Heart right ventricle (tissue), 16 donors: Measurements from ENCODE around the gene IL25. TPM values are rescaled to one million over a fixed set of nuclear protein-coding genes. Genes with fewer than 3 reads are reported as not detected.
"Not testable (repeated sequence)": the region's sequence is repeated elsewhere in the genome, so short reads cannot be mapped to it uniquely, and the experiment has no call there.

Experiments
- ATAC-seq, 8 donors: fragments of 200-7000 bp; cut with Tn5 transposase; one replicate each; pipeline ENCODE4 v1.9.1; 2020; ENCODE audit warnings: mild to moderate bottlenecking in 8 of 8, moderate library complexity in 8 of 8, moderate number of reproducible peaks in 1 of 8
- DNase-seq, 2 donors: peaks; one replicate each; pipeline ENCODE4 v3.0.0-alpha.2; 2020
- H3K27ac ChIP-seq, 10 donors: fragments of 200-600 bp; sonication (generic) in 2 of 10; one replicate each; pipeline versions ENCODE4 v1.5.0 to v1.8.0; 2020 to 2022; ENCODE audit warnings: mild to moderate bottlenecking in 3 of 10
- H3K27me3 ChIP-seq, 7 donors: fragments of 200-600 bp; one replicate each; pipeline ENCODE4 v1.8.0; 2021 to 2022; ENCODE audit warnings: mild to moderate bottlenecking in 2 of 7
- H3K36me3 ChIP-seq, 9 donors: fragments of 200-600 bp; sonication (generic) in 1 of 9; one replicate each; pipeline versions ENCODE4 v1.5.0 to v1.8.0; 2020 to 2022; ENCODE audit warnings: mild to moderate bottlenecking in 2 of 9
- H3K4me1 ChIP-seq, 9 donors: fragments of 200-600 bp; sonication (generic) in 1 of 9; one replicate each; pipeline versions ENCODE4 v1.5.0 to v1.8.0; 2020 to 2022; ENCODE audit warnings: mild to moderate bottlenecking in 4 of 9
- H3K4me3 ChIP-seq, 10 donors: fragments of 200-600 bp; sonication (generic) in 2 of 10; one replicate each; pipeline versions ENCODE4 v1.5.0 to v1.8.0; 2020 to 2022; ENCODE audit warnings: mild to moderate bottlenecking in 7 of 10, moderate library complexity in 2 of 10
- H3K9me3 ChIP-seq, 11 donors: fragments of 200-600 bp in 10 of 11; sonication (generic) in 2 of 11; one replicate each; pipeline versions ENCODE4 v1.5.0 to v1.8.0; 2013 to 2022; ENCODE audit warnings: mild to moderate bottlenecking in 2 of 11, control low read depth in 1 of 11, moderate library complexity in 1 of 11
- WGBS, 2 donors: extraction: QIAGEN DNeasy Blood & Tissue Kit; methylation state at CpG; one replicate each; pipeline ENCODE4 v1.1.7; 2013; ENCODE audit warnings: inconsistent platforms in 1 of 2; 5-methylcytosine and 5-hydroxymethylcytosine counted together
- intact Hi-C, 10 donors: fragments of 100-400 bp; cut with DNase I; formaldehyde crosslinking; loops; one replicate each; pipeline versions ENCODE4 v1.11.1 to v1.14.2; 2022
- polyA plus RNA-seq, 2 donors: library from polyadenylated mRNA; stranded (reverse); fragments of 200-250 nt; gene quantifications; one replicate each; pipeline ENCODE4 v1.2.3, GENCODE V29; 2013
- total RNA-seq, 10 donors: library from RNA; stranded (reverse); fragmentation: NEBNext Ultra II Directional in 3 of 10; extraction: Animal tissue kit (Norgen Biotek cat#: 25700) in 3 of 10; gene quantifications; one replicate each; pipeline versions ENCODE4 v1.2.1 to v1.2.4, GENCODE V29; 2021 to 2023
- TF ChIP-seq, protein P1 (sequence below), 9 donors: fragments of 200-600 bp; sonication (generic) in 2 of 9; IDR thresholded peaks; one replicate each; pipeline versions ENCODE4 v1.5.0 to v1.8.0; 2021 to 2022; ENCODE audit warnings: antibody characterized with exemption in 9 of 9, mild to moderate bottlenecking in 5 of 9, moderate library complexity in 1 of 9
- donor health status: Arrhythmogenic right ventricular cardiomyopathy.
- donor health status: ischemic (EF 13 %, LVEDD 7.1; RV severe dilation, severe dysfunction).
- donor health status: healthy with polysubstance abuse.
- donor health status: DM: no; HTN: yes; CAD: no.
- donor health status: DM: no; HTN: no; CAD: no.
- donor health status: ischemic (EF 25% LVEDD 6.9; RV normal size, moderate dysfunction).
- donor health status: ischemic (EF 25% LVEDD 5.7; RV mildly dilated, moderate dysfunction).
- donor health status: healthy.
- donor health status: DM: yes; HTN: yes; CAD: no.
- donor health status: Ischemic cardiomyopathy.
- donor health status: ischemic (EF 35%, LVEDD 5.7; RV mildly dilated, moderate dysfunction).
- donor health status: nonischemic (EF 11% LVEDD 7.7; RV severe dilation, severe dysfunction).
- donor health status: DM: yes; HTN: yes; CAD: no.
- donor health status: PGD.
- donor health status: ischemic (EF 29% LVEDD 5.4; RV normal size, mild dysfunction).
- donor health status: nonischemic (EF 23%, LVEDD 6.1; RV moderate dilation, normal function).

IL25 gene
- total and polyA plus RNA-seq, 12 donors = 0.29 TPM; not detected in 11

DNA sequence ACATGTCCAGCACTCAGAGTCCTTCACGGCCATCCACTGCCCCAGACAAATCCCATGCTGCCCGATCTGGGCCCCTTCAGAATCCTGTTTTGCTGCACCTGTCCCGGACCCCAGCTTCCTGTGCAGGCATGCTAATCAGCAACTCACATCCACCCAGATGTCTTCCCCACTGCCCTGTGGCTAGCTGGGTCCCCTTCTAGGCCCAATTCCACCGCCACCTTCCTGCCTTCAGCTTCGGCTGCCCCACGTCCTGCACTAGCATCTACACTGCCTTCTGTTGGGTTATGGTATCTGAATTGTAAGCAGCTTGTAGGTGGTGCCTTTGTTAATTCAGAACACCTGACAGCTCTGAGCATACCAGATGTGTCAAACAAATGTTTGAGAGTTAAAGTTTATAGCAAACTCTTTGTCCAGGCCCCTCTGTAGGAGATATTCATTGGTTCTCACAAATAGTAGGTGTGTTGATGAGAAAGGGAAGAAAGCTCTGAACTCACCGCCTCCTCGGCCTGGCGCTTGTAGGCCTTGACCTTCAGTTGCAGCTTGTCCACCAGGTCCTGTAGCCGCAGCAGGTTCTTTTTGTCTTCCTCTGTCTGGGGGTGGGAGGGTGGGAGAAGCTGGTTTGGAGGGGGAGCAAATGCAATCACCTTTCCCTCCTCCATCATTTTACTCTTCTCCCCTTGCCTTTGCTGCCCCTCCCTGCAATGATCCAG lies 10.3 kb downstream of the IL25 start:
- Histone ChIP-seq H3K4me3 (no peak overlapping the region), H3K4me1 (peaks cover 0 to 29% (median 0%) of the 10 kb centered on the region in 9 donors), H3K27ac (no peak overlapping the region), H3K9me3 (no peaks in the 10 kb centered on the region), H3K27me3 (peaks cover 0 to 7% (median 0%) of the 10 kb centered on the region in 7 donors), H3K36me3 (peaks cover 0 to 76% (median 8%) of the 10 kb centered on the region in 9 donors)
- 67 to 74% methylated on average over 10 of the region's 10 CpGs for WGBS, 2 donors
- TF ChIP-seq, protein P1, sequence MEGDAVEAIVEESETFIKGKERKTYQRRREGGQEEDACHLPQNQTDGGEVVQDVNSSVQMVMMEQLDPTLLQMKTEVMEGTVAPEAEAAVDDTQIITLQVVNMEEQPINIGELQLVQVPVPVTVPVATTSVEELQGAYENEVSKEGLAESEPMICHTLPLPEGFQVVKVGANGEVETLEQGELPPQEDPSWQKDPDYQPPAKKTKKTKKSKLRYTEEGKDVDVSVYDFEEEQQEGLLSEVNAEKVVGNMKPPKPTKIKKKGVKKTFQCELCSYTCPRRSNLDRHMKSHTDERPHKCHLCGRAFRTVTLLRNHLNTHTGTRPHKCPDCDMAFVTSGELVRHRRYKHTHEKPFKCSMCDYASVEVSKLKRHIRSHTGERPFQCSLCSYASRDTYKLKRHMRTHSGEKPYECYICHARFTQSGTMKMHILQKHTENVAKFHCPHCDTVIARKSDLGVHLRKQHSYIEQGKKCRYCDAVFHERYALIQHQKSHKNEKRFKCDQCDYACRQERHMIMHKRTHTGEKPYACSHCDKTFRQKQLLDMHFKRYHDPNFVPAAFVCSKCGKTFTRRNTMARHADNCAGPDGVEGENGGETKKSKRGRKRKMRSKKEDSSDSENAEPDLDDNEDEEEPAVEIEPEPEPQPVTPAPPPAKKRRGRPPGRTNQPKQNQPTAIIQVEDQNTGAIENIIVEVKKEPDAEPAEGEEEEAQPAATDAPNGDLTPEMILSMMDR (IDR thresholded peaks at IDR 0.05) = no peak
- intact Hi-C loops = loop anchor here in 4 of 10 donors (5.0 to 10.0 kb wide), 3 partner anchors 56 to 118 kb away; no protein-coding TSS in a partner anchor
- DNase-seq (no peak), ATAC-seq (no peak)

GRCh38 chr14:23384364-23385080 lies 11.9 kb downstream of the IL25 start:
- H3K27me3 ChIP-seq = peaks cover 0 to 7% (median 0%) of the 10 kb centered on the region in 7 donors
- H3K4me1 ChIP-seq = peaks cover 0 to 35% (median 0%) of the 10 kb centered on the region in 9 donors
- no peak overlapping the region for H3K4me3 ChIP-seq
- DNase-seq = no peak
- WGBS, 2 donors = 80 to 82% methylated on average over 29 of the region's 29 CpGs
- H3K36me3 ChIP-seq = peaks cover 0 to 92% (median 8%) of the 10 kb centered on the region in 9 donors
- TF ChIP-seq, protein P1 (IDR thresholded peaks at IDR 0.05) = no peak
- H3K9me3 ChIP-seq = no peaks in the 10 kb centered on the region
- intact Hi-C loops = loop anchor here in 4 of 10 donors (5.0 to 10.0 kb wide), 3 partner anchors 57 to 120 kb away; no protein-coding TSS in a partner anchor
- ATAC-seq = no peak
- H3K27ac ChIP-seq = no peak overlapping the region

DNA sequence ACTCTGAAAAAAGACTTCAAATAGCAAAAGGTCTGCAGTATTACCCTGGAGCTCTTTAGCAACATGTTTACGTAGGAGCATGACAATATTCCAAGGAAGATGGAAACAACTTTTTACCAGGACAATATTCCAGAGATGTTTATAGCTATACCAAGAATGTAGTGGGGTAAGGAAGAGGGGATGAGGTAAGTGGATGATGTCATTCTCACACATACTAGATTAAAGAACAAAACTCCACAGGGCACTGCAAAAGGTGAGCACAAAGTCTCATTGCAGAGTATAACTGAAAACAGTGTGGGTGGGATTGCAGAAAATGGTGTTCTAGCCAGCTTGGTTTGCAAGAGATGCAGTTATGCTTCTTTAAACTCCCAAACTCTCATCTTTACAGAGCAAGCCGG lies 12.6 kb downstream of the IL25 start:
- peaks cover 0 to 7% (median 0%) of the 10 kb centered on the region in 7 donors for H3K27me3 ChIP-seq
- H3K27ac ChIP-seq = no peak overlapping the region
- no peaks in the 10 kb centered on the region for H3K9me3 ChIP-seq
- no peak overlapping the region for H3K4me3 ChIP-seq
- peaks cover 0 to 94% (median 8%) of the 10 kb centered on the region in 9 donors for H3K36me3 ChIP-seq
- ATAC-seq = no peak
- H3K4me1 ChIP-seq = peaks cover 0 to 34% (median 0%) of the 10 kb centered on the region in 9 donors
- TF ChIP-seq, protein P1 (IDR thresholded peaks at IDR 0.05) = no peak
- WGBS, 2 donors = 79 to 80% methylated on average over 2 of the region's 2 CpGs
- DNase-seq = no peak
- intact Hi-C loops = loop anchor here in 2 of 10 donors (10.0 kb wide), 2 partner anchors 70 to 120 kb away; no protein-coding TSS in a partner anchor

GRCh38 chr14:23385642-23386265 lies 13.1 kb downstream of the IL25 start:
- no peak overlapping the region for H3K27ac ChIP-seq
- TF ChIP-seq, protein P1 (IDR thresholded peaks at IDR 0.05) = no peak
- no peak overlapping the region for H3K4me3 ChIP-seq
- no peak for DNase-seq
- H3K36me3 ChIP-seq = peaks cover 0 to 93% (median 8%) of the 10 kb centered on the region in 9 donors
- peaks cover 0 to 28% (median 0%) of the 10 kb centered on the region in 9 donors for H3K4me1 ChIP-seq
- H3K9me3 ChIP-seq = no peaks in the 10 kb centered on the region
- intact Hi-C loops = loop anchor here in 2 of 10 donors (10.0 kb wide), 2 partner anchors 69 to 121 kb away; no protein-coding TSS in a partner anchor
- H3K27me3 ChIP-seq = peaks cover 0 to 4% (median 0%) of the 10 kb centered on the region in 7 donors
- WGBS, 2 donors = 77 to 87% methylated on average over 18 of the region's 18 CpGs
- ATAC-seq = no peak

GRCh38 chr14:23386266-23386657 lies 13.7 kb downstream of the IL25 start:
- Histone ChIP-seq H3K36me3 (peaks cover 0 to 93% (median 8%) of the 10 kb centered on the region in 9 donors), H3K4me1 (peaks cover 0 to 23% (median 0%) of the 10 kb centered on the region in 9 donors)
- H3K4me3 ChIP-seq, H3K9me3 ChIP-seq, ATAC-seq, H3K27ac ChIP-seq, DNase-seq, H3K27me3 ChIP-seq: not testable (repeated sequence)
- 71 to 77% methylated on average over 14 to 17 of the region's 17 CpGs for WGBS, 2 donors
- intact Hi-C loops = loop anchor here in 2 of 10 donors (10.0 kb wide), 2 partner anchors 69 to 121 kb away; no protein-coding TSS in a partner anchor
